Endothelial cell of umbilical vein (primary cell): ENCODE data around the gene HEPHL1. TPM values are rescaled to one million over a fixed set of nuclear protein-coding genes. Genes with fewer than 3 reads are reported as not detected.

ENCODE experiments used
- BruUV-seq: library from RNA; stranded (reverse); fragments of 400-500 nt; replicated peaks from 2 replicates; lab custom pipeline; 2021; lab: Mats Ljungman, UMichigan
- CTCF ChIA-PET: fragments of 300-600, 350-600 bp; sonication (Branson Sonifier 250); formaldehyde crosslinking; loops from one replicate; lab custom pipeline; 2021; ENCODE audit warnings: antibody characterized with exemption, inconsistent platforms; lab: Charles Lee
- POLR2A ChIA-PET: fragments of 300-600, 350-600 bp; sonication (Branson Sonifier 250); formaldehyde crosslinking; loops from one replicate; lab custom pipeline; 2021; ENCODE audit warnings: antibody characterized with exemption, inconsistent platforms; lab: Charles Lee
- DNase-seq: peaks from one replicate; pipeline ENCODE4 v3.0.0-alpha.2; 2011; ENCODE audit warnings: low read depth, low spot score
- FAIRE-seq: peaks from 2 replicates; lab custom pipeline; 2011; peaks lifted over from hg19 to GRCh38; lab: Jason Lieb, UNC
- H2AFZ ChIP-seq: 2 replicates; pipeline ENCODE4 v1.6.0; 2012; ENCODE audit warnings: low read depth, low read length, control low read depth, inconsistent platforms
- H3K27ac ChIP-seq: 2 replicates; pipeline ENCODE4 v1.5.1; 2011; ENCODE audit warnings: low read depth, mild to moderate bottlenecking, control low read depth, low read length, moderate library complexity; ENCODE audit not compliant: insufficient read depth
- H3K27me3 ChIP-seq, 2 experiments: 2 replicates each; pipeline versions ENCODE4 v1.6.0 to v1.6.1; 2011; ENCODE audit warnings: low read length in 2 of 2, mixed read lengths in 1 of 2; ENCODE audit not compliant: control insufficient read depth in 2 of 2, insufficient read depth in 2 of 2
- H3K36me3 ChIP-seq, 2 experiments: 2 replicates in 1 of 2; 3 replicates in 1 of 2; pipeline ENCODE4 v1.5.1; 2011; ENCODE audit warnings: low read length in 2 of 2, mild to moderate bottlenecking in 1 of 2, moderate library complexity in 1 of 2; ENCODE audit not compliant: control insufficient read depth in 2 of 2, insufficient read depth in 2 of 2; ENCODE audit errors: extremely low read depth in 1 of 2
- H3K4me1 ChIP-seq: 3 replicates; pipeline ENCODE4 v1.5.1; 2011; ENCODE audit warnings: mild to moderate bottlenecking, low read length; ENCODE audit not compliant: control insufficient read depth, insufficient read depth; ENCODE audit errors: extremely low read depth
- H3K4me2 ChIP-seq: 2 replicates; pipeline ENCODE4 v1.6.1; 2011; ENCODE audit warnings: low read length, control low read depth, mixed read lengths; ENCODE audit not compliant: insufficient read depth
- H3K4me3 ChIP-seq, 3 experiments: fragments of 200-600 bp in 1 of 3; sonication (generic), shearing (Covaris generic) in 1 of 3; replicated peaks in 1 of 3; 2 replicates each; pipeline ENCODE4 v1.5.1; 2011 to 2016; ENCODE audit warnings: control low read depth in 3 of 3, low read length in 3 of 3, mild to moderate bottlenecking in 2 of 3, inconsistent platforms in 1 of 3, low read depth in 1 of 3, moderate library complexity in 1 of 3; ENCODE audit not compliant: insufficient read depth in 1 of 3
- H3K79me2 ChIP-seq: 2 replicates; pipeline ENCODE4 v1.6.0; 2012; ENCODE audit warnings: low read length, inconsistent platforms; ENCODE audit not compliant: control insufficient read depth, insufficient read depth
- H3K9ac ChIP-seq: replicated peaks from 2 replicates; pipeline ENCODE3; 2011; ENCODE audit warnings: low read length, control low read depth; ENCODE audit not compliant: insufficient read depth; ENCODE audit errors: extremely low read depth
- H3K9me1 ChIP-seq: replicated peaks from 3 replicates; pipeline ENCODE4 v1.6.0; 2011; ENCODE audit warnings: mild to moderate bottlenecking, low read length; ENCODE audit not compliant: control insufficient read depth, insufficient read depth; ENCODE audit errors: extremely low read depth
- H3K9me3 ChIP-seq: replicated peaks from 2 replicates; pipeline ENCODE4 v1.5.1; 2012; ENCODE audit warnings: low read length, inconsistent platforms; ENCODE audit not compliant: control insufficient read depth, insufficient read depth
- H4K20me1 ChIP-seq: replicated peaks from 2 replicates; pipeline ENCODE3; 2011; ENCODE audit warnings: mild to moderate bottlenecking, low read length; ENCODE audit not compliant: control insufficient read depth, insufficient read depth; ENCODE audit errors: extremely low read depth
- EZH2 ChIP-seq: IDR thresholded peaks from 2 replicates; pipeline ENCODE4 v1.6.1; 2012; ENCODE audit warnings: borderline replicate concordance, low read depth, mild to moderate bottlenecking, moderate library complexity, low read length, inconsistent platforms; ENCODE audit not compliant: severe bottlenecking
- FOS ChIP-seq: IDR thresholded peaks from 2 replicates; pipeline ENCODE4 v1.6.1; 2011; ENCODE audit warnings: mild to moderate bottlenecking, low read length, moderate library complexity, borderline replicate concordance; ENCODE audit not compliant: insufficient read depth
- GATA2 ChIP-seq: IDR thresholded peaks from 2 replicates; pipeline ENCODE4 v1.7.0; 2011; ENCODE audit warnings: low read depth, mild to moderate bottlenecking, moderate library complexity, mixed read lengths, low read length; ENCODE audit not compliant: insufficient read length, insufficient read depth
- JUN ChIP-seq: IDR thresholded peaks from 2 replicates; pipeline ENCODE4 v1.6.1; 2011; ENCODE audit warnings: borderline replicate concordance, low read depth; ENCODE audit not compliant: insufficient read length, insufficient read depth
- MYC ChIP-seq: IDR thresholded peaks from one replicate; pipeline ENCODE4 v1.6.1; 2011; ENCODE audit warnings: mild to moderate bottlenecking, low read depth, low read length
- POLR2A ChIP-seq: IDR thresholded peaks from 2 replicates; pipeline ENCODE4 v1.6.1; 2012; ENCODE audit warnings: low read depth, mild to moderate bottlenecking, control low read depth, low read length
- POLR2AphosphoS5 ChIP-seq: IDR thresholded peaks from 2 replicates; pipeline ENCODE4 v1.6.1; 2012; ENCODE audit warnings: low read depth, mild to moderate bottlenecking, control low read depth, low read length, moderate library complexity; ENCODE audit not compliant: insufficient read depth
- dilution Hi-C: fragments of 300-500 bp; cut with MboI; formaldehyde crosslinking; loops from one replicate; pipeline ENCODE4 v1.15.0; 2019; ENCODE audit warnings: low sequenced_read_pairs; ENCODE audit not compliant: extremely low pct_ligation_motif_present
- intact Hi-C: fragments of 100-400 bp; cut with micrococcal nuclease; formaldehyde crosslinking; loops from one replicate; pipeline ENCODE4 v1.10.0; 2022
- polyA plus RNA-seq, 4 experiments: library from polyadenylated mRNA; depleted of rRNA in 3 of 4; stranded (reverse) in 3 of 4; unstranded in 1 of 4; fragments of >200 nt; gene quantifications; 2 replicates each; pipeline versions ENCODE4 v1.2.1 to v1.2.3, GENCODE V29; 2011 to 2012; ENCODE audit warnings: missing spikeins in 1 of 4
- total RNA-seq: library from RNA; stranded (reverse); gene quantifications from 2 replicates; pipeline ENCODE4 v1.2.3, GENCODE V29; 2021
- TF ChIP-seq, protein P1 (sequence below): IDR thresholded peaks from 2 replicates; pipeline ENCODE4 v1.6.1; 2011; ENCODE audit not compliant: insufficient read depth, insufficient read length
- TF ChIP-seq, protein P2 (sequence below), 2 donors: IDR thresholded peaks; 1 replicate in 1 of 2; 2 replicates in 1 of 2; pipeline ENCODE4 v1.5.1; 2011; ENCODE audit warnings: low read length in 2 of 2, mild to moderate bottlenecking in 2 of 2, moderate library complexity in 2 of 2, control low read depth in 1 of 2, inconsistent platforms in 1 of 2, low read depth in 1 of 2; ENCODE audit not compliant: insufficient read depth in 1 of 2; ENCODE audit errors: extremely low read depth in 1 of 2

HEPHL1 gene
- total and polyA plus RNA-seq, 2 donors (not counting 3 experiments of a cell fraction or from before 2014, with no cell fraction given), result not detected

DNA sequence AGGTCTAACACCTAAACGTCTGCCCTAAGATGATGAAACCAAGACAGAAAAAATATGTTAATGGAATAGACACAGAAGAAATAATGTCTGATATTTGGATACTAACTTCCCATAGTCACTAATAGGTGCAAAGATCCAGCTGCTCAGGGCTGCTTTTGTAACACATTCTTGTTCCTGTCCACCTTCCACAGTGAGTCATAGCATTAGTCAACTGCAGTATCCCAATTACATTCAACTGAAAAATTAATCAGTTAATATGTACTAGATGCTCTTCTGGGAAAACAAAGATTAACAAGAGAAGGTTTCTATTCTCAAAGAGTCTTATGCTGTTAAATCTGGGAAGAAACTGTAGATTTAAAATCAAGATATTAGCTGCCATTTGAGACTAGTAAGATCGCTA, 47.6 kb downstream of the HEPHL1 start:
- POLR2A ChIA-PET, result no interaction called here
- no peak overlapping the region for H3K9ac ChIP-seq
- no peak overlapping the region for H2AFZ ChIP-seq
- BruUV-seq, result no TSS peak
- no peaks in the 10 kb centered on the region for H3K4me1 ChIP-seq
- DNase-seq, result no peak
- H3K9me1 ChIP-seq, result no peaks in the 10 kb centered on the region
- H3K79me2 ChIP-seq, result no peaks in the 10 kb centered on the region
- no peak overlapping the region for H3K4me3 ChIP-seq
- no peak for TF ChIP-seq JUN
- TF ChIP-seq FOS, result no peak
- TF ChIP-seq GATA2, result no peak
- no peak for TF ChIP-seq MYC
- TF ChIP-seq, protein P1, sequence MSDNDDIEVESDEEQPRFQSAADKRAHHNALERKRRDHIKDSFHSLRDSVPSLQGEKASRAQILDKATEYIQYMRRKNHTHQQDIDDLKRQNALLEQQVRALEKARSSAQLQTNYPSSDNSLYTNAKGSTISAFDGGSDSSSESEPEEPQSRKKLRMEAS, result no peak
- no peak for TF ChIP-seq EZH2
- TF ChIP-seq, protein P2, sequence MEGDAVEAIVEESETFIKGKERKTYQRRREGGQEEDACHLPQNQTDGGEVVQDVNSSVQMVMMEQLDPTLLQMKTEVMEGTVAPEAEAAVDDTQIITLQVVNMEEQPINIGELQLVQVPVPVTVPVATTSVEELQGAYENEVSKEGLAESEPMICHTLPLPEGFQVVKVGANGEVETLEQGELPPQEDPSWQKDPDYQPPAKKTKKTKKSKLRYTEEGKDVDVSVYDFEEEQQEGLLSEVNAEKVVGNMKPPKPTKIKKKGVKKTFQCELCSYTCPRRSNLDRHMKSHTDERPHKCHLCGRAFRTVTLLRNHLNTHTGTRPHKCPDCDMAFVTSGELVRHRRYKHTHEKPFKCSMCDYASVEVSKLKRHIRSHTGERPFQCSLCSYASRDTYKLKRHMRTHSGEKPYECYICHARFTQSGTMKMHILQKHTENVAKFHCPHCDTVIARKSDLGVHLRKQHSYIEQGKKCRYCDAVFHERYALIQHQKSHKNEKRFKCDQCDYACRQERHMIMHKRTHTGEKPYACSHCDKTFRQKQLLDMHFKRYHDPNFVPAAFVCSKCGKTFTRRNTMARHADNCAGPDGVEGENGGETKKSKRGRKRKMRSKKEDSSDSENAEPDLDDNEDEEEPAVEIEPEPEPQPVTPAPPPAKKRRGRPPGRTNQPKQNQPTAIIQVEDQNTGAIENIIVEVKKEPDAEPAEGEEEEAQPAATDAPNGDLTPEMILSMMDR (IDR thresholded peaks at IDR 0.05; ENCODE audit: extremely low read depth in 1 of 2, insufficient read depth in 1 of 2, low read depth in 1 of 2, low read length in 2 of 2), result no peak
- no peak for TF ChIP-seq POLR2AphosphoS5
- TF ChIP-seq POLR2A, result no peak
- intact Hi-C loops (no loop called here), dilution Hi-C loops (no loop called here)
- no peaks in the 10 kb centered on the region for H4K20me1 ChIP-seq
- H3K36me3 ChIP-seq, result no peaks in the 10 kb centered on the region
- H3K27me3 ChIP-seq, result no peaks in the 10 kb centered on the region
- no peak for FAIRE-seq
- H3K9me3 ChIP-seq, result no peaks in the 10 kb centered on the region
- no peak overlapping the region for H3K27ac ChIP-seq
- CTCF ChIA-PET, result no interaction called here
- H3K4me2 ChIP-seq, result no peak overlapping the region
